Stimulated activated CD4-positive, alpha-beta T cell treated with anti-CD3 and anti-CD28 coated beads, Interleukin-12 subunit alpha, Interleukin-12 subunit beta, amount 100 ng/mL, for 4 hours (primary cell): ENCODE results near the gene GAB1.

Source experiments
- DNase-seq: peaks from one replicate; pipeline ENCODE4 v3.0.0-alpha.2; 2020

The GAB1 gene

GRCh38 chr4:143424276-143424675 is 87.6 kb downstream of the GAB1 start:
- no peak for DNase-seq

GRCh38 chr4:143431526-143432257 is 95.0 kb downstream of the GAB1 start:
- no peak for DNase-seq

GRCh38 chr4:143432258-143432591 is 95.5 kb downstream of the GAB1 start:
- DNase-seq = no peak

GRCh38 chr4:143433231-143433630 is 96.6 kb downstream of the GAB1 start:
- DNase-seq = no peak

GRCh38 chr4:143435955-143436354 is 99.3 kb downstream of the GAB1 start:
- DNase-seq = no peak

GRCh38 chr4:143437476-143437875 is 100.8 kb downstream of the GAB1 start:
- no peak for DNase-seq

- DNase-seq = no peak
Measured at GRCh38 chr4:143437937-143438336, 101.3 kb downstream of the GAB1 start.

GRCh38 chr4:143438710-143439109 is 102.0 kb downstream of the GAB1 start:
- DNase-seq = no peak

- DNase-seq = no peak
Measured at GRCh38 chr4:143441109-143441508, 104.4 kb downstream of the GAB1 start.

GRCh38 chr4:143441678-143442077 is 105.0 kb downstream of the GAB1 start:
- DNase-seq = no peak

GRCh38 chr4:143443728-143444127 is 107.1 kb downstream of the GAB1 start:
- DNase-seq = no peak

- no peak for DNase-seq
Measured at GRCh38 chr4:143451186-143451585, 114.5 kb downstream of the GAB1 start.

GRCh38 chr4:143455211-143455610 is 118.5 kb downstream of the GAB1 start:
- DNase-seq = no peak

- no peak for DNase-seq
Measured at GRCh38 chr4:143458966-143459365, 122.3 kb downstream of the GAB1 start.

GRCh38 chr4:143473334-143474126 is 136.9 kb downstream of the GAB1 start:
- DNase-seq = no peak

GRCh38 chr4:143477487-143477886 is 140.8 kb downstream of the GAB1 start:
- no peak for DNase-seq

GRCh38 chr4:143481361-143481760 is 144.7 kb downstream of the GAB1 start:
- no peak for DNase-seq

- DNase-seq = no peak
Measured at GRCh38 chr4:143482840-143483239, 146.2 kb downstream of the GAB1 start.

GRCh38 chr4:143486314-143486713 is 149.6 kb downstream of the GAB1 start:
- no peak for DNase-seq

GRCh38 chr4:143488687-143489086 is 152.0 kb downstream of the GAB1 start:
- no peak for DNase-seq

- no peak for DNase-seq
Measured at GRCh38 chr4:143489106-143489505, 152.4 kb downstream of the GAB1 start.

- no peak for DNase-seq
Measured at GRCh38 chr4:143498021-143498420, 161.3 kb downstream of the GAB1 start.

GRCh38 chr4:143502231-143502630 is 165.6 kb downstream of the GAB1 start:
- no peak for DNase-seq

- DNase-seq = no peak
Measured at GRCh38 chr4:143506031-143506430, 169.4 kb downstream of the GAB1 start.

- no peak for DNase-seq
Measured at GRCh38 chr4:143511906-143512305, 175.2 kb downstream of the GAB1 start.
